ENCODE results near the gene ACKR1.

ACKR1 gene

DNA sequence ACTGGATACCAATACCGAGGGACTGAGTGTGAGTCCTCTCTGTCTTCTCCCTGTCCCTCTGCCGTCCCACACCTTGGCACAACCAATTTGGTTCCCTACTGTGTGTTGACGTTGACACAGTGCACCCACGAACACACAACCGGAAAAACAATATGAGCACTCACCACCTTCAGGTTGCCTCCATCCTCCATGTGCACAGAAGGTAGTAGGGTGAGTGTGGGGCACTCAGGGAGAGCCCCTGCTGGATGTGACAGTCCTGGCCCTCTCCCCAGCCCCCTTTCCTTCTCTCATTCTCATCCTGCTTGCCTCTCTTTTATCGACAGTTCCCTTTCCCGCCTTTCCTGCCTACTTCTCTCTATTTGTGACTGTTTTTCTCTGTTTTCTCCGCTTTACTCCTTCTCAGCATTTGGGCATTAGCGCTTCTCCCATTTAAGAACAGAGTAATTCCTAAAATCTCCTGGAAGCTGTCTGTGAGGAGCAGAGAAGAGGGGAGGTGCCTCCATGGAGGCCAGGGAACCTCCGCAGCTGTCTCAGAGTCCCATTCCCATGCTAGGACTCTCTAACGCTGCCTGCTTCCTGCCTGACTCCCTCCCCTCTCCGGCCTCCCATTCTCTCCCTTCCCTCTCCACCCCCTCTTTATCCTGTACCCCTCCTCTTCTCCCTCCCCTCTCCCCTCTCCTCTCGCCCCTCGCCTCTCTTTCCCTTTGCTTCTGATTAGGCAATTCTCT lies 16.9 kb upstream of the ACKR1 start:
- no peak for DNase-seq (ENCODE audit: low read depth in 3 of 3)

DNA sequence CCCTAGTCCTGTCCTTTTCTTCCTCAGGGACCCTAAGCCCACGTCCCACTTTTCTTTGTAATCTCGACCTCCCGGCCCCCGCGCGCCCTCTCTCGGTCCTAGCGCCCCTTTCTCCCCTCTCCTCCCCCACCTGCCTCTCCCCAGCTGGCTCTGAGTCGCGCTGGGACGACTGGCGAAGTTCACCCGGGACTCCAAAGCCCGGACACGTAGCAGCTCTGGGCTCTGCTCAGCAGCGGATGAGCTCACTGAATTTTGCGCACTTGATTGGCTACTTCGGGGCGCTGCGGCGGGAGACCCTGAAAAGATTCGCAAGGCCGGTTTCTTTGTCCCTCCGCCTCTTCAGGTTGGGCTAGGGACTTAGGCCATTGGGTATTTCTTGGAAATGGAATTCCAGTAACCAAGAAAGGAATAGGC lies 16.3 kb upstream of the ACKR1 start:
- no peak for DNase-seq (ENCODE audit: low read depth in 3 of 3)

- DNase-seq (ENCODE audit: low read depth in 3 of 3) = no peak
Measured at GRCh38 chr1:159190441-159190840, 14.2 kb upstream of the ACKR1 start.

GRCh38 chr1:159196543-159196942 lies 8.1 kb upstream of the ACKR1 start:
- DNase-seq (ENCODE audit: low read depth in 3 of 3) = no peak

GRCh38 chr1:159197561-159198557 lies 6.8 kb upstream of the ACKR1 start:
- DNase-seq (ENCODE audit: low read depth in 3 of 3) = peak in 1 of 3 experiments; percentile 8

- no peak for DNase-seq (ENCODE audit: low read depth in 3 of 3)
Measured at GRCh38 chr1:159199901-159200300, 4.8 kb upstream of the ACKR1 start.

GRCh38 chr1:159200769-159201168 lies 3.9 kb upstream of the ACKR1 start:
- no peak for DNase-seq (ENCODE audit: low read depth in 3 of 3)

DNA sequence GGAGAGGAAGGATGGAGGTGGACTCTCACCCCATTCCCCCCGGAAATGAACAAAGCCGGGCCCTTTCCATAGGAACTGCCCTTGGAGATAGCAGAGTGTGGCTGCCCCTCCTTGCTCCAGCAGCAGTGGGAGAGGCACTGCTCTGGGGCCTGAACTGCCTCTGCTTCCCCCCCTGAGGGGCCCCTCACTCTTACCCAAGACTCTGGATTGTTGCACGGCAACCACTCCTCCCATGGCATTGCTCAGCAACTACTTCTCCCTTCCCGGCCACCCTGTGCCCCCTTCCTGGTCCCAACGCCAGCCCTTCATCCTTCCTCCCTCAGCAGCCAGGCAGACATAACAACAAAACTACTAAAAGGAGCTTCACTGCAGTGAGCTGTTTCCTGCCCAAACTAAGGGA lies 3.0 kb upstream of the ACKR1 start:
- DNase-seq (ENCODE audit: low read depth in 3 of 3) = no peak

DNA sequence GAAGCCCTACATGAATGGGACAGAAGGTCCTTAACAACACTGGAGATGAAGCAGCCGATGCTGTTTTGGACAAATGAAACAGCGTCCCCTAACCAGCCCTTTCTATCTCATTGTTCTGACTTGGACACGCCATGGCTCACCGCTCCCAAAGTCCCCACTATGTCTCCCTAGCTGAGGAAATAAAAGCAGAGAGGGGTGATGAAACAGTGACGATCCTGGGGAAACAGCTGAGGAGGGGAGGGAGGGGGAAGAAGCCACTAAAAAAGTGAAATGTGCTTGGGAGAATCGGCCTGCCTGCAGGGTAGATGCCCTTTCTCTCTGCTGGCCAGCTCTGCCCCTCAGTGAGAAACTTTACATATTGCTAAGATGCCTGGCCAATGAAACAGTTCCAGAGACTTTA lies 1.1 kb upstream of the ACKR1 start:
- DNase-seq (ENCODE audit: low read depth in 3 of 3) = no peak

DNA sequence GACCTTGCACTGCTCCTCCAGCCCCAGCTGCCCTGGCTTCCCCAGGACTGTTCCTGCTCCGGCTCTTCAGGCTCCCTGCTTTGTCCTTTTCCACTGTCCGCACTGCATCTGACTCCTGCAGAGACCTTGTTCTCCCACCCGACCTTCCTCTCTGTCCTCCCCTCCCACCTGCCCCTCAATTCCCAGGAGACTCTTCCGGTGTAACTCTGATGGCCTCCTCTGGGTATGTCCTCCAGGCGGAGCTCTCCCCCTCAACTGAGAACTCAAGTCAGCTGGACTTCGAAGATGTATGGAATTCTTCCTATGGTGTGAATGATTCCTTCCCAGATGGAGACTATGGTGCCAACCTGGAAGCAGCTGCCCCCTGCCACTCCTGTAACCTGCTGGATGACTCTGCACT lies 550 bp downstream of the ACKR1 start:
- DNase-seq (ENCODE audit: low read depth in 3 of 3) = no peak

- no peak for DNase-seq (ENCODE audit: low read depth in 3 of 3)
Measured at GRCh38 chr1:159206110-159206509, 1.4 kb downstream of the ACKR1 start.

DNA sequence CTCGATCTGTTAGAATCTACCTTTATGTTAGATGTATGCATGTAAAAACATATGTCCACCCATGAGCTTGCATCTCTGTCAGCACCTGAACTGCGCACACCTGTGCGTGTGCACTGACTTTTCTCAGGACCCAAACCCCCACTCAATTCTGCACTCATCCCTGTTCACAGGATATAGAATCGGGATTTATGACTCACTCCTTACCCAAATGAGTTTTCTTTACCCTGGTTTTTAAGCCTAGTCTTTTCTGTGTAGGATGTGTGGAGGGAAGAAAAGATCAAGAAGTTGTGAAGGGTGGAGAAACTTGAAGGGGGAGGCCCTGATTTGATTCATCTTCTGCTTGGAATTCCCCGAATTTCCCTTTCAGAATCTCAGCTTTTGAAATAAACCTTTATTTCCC lies 2.4 kb downstream of the ACKR1 start:
- no peak for DNase-seq (ENCODE audit: low read depth in 3 of 3)

DNA sequence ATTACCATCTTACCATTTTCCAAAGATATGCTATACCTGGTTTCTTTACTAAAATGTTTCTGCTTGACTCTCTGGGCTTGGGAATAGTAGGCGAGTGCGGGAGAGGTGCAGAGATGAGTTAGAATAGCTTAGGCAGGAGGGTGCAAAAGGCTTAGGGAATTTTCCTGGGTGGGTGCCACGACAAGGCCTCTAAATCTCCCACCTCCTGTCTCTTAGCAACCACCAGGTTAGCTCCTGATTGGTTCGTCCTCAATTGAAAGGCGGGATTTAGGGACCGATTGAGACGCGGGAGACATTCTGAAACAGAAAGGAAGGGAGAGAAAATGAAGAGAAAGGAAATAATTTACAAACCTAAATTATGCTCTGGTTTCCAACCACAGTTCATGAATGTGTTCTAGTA lies 3.1 kb downstream of the ACKR1 start:
- DNase-seq (ENCODE audit: low read depth in 3 of 3) = no peak

GRCh38 chr1:159208175-159208825 lies 3.6 kb downstream of the ACKR1 start:
- no peak for DNase-seq (ENCODE audit: low read depth in 3 of 3)

DNA sequence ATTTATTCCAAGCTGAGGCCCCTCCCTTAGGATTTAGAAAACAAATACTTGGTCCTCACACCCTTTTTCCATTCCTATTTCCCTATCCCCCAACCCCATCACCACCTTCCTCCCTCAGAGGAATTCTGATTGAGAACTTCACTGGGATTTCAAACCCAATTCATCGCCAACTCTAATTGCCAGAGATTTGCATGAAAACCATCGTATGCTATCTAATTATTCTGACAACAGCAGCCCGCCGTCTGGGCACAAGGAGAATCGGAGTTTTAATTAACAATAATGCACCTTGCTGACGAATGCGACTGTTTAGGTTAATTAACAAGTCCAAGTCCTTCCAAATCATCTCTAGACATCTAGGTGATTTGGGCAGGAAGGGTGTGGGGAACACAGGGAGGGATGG lies 4.4 kb downstream of the ACKR1 start:
- DNase-seq (ENCODE audit: low read depth in 3 of 3) = no peak

- DNase-seq (ENCODE audit: low read depth in 3 of 3) = peak in 1 of 3 experiments; percentile 17
Measured at GRCh38 chr1:159211331-159212136, 6.9 kb downstream of the ACKR1 start.

DNA sequence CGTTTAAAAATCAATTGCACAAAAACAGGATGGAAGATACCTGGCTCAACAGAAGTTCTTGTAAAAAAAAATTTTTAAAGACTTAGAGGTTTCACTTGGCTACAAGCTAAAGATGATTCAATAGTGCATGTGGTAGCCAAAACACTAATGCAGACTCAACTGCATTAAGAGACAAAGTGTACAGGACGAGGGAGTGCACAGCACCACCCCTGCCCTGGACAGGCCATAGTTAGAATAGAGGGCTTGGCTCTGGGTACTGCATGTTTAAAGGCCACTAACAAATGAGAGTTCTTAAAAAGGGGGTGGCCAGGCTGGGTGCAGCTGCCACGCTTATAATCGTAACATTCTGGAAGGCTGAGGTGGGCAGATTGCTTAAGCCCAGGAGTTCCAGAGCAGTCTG lies 7.9 kb downstream of the ACKR1 start:
- DNase-seq (ENCODE audit: low read depth in 3 of 3) = no peak

GRCh38 chr1:159214149-159214760 lies 9.6 kb downstream of the ACKR1 start:
- DNase-seq (ENCODE audit: low read depth in 3 of 3) = peak in 1 of 3 experiments; percentile 9

DNA sequence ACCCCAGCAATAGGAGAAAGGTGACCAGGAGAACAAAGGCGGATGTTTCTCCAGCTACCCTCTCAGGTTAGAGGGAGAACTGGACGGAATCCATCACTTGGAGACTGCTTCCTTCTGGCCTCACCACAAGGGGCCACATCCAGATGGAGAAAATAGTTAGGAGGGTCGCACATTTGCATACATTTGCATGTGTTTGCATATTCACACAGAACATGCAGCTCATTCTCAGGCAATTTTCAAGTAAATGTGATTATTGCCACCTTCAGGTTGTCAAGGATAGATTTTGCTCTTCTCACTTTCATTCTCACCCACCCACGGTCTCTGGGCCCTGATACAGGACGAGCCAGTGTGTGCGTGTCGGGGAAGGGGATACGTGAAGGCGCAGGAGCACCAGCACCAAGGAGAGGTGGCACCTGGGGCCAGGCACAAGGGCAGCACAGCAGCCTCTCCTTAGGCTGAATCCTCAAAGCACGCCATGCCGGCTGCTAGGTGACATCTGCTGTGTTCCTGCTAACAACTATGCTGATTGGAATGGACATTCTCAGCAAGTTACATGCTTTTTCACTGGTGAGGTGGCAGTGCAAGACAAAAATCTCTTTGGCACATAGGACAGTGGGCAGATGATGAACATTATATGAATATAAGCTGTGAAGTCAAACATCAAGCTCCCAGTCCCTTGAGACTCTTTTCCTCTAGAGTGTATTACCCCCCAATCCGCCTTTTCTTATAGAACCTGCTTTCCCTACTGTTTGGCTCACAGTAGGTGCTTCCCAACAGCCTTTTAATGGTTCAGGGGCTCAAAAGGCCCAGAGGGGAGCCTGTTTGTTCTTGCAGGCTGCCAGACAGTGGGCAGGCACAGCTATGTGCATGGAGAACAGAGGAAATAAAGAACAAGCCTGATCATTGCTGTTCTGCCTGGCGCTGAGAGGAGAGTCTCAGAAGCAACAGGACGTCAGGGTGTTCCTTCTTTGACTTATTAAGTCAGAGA lies 14.3 kb downstream of the ACKR1 start:
- no peak for DNase-seq (ENCODE audit: low read depth in 3 of 3)

All from stimulated activated CD4-positive, alpha-beta T cell treated with anti-CD3 and anti-CD28 coated beads, TNF-alpha, amount 100 ng/mL, for 4 hours (primary cell).